Activated naive CD4-positive, alpha-beta T cell treated with anti-CD3 and anti-CD28 coated beads, Interleukin-2, amount 50 U/mL, for 24 hours (primary cell): ENCODE measurements around the gene TRRAP.
"Not testable (repeated sequence)": the region's sequence is repeated elsewhere in the genome, so short reads cannot be mapped to it uniquely, and the experiment has no call there.

ENCODE experiments used
- H3K27ac Mint-ChIP-seq: one replicate; pipeline ENCODE4 v1.8.0; 2021; ENCODE audit warnings: mild to moderate bottlenecking, mixed read lengths
- H3K27me3 Mint-ChIP-seq: one replicate; pipeline ENCODE4 v1.8.0; 2021; ENCODE audit warnings: mixed read lengths
- H3K36me3 Mint-ChIP-seq: one replicate; pipeline ENCODE4 v1.8.0; 2021; ENCODE audit warnings: mixed read lengths
- H3K4me1 Mint-ChIP-seq: one replicate; pipeline ENCODE4 v1.8.0; 2021; ENCODE audit warnings: mixed read lengths
- H3K4me3 Mint-ChIP-seq: one replicate; pipeline ENCODE4 v1.8.0; 2021; ENCODE audit warnings: mild to moderate bottlenecking, mixed read lengths
- H3K9me3 Mint-ChIP-seq: one replicate; pipeline ENCODE4 v1.8.0; 2021; ENCODE audit warnings: mixed read lengths

The TRRAP gene

DNA sequence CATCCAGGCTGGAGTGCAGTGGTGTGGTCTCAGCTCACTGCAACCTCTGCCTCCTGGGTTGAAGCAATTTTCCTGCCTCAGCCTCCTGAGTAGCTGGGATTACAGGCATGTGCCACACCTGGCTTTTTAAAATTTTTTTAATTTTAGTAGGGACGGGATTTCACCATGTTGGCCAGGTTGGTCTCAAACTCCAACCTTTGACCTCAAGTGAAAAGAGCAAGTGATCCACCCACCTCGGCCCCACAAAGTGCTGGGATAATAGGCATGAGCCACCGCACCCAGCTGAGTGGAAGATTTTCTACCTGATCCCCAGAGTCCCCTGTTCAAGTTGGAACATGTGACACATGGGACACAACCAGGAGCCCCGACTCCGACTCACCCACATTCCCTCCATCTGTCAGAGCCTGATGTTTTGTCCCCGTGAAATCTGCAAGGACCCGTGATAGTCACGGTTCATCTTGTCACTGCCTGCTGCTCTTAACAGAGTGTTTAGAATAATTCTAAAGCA, 161.1 kb downstream of the TRRAP start:
- Mint-ChIP-seq H3K4me3 (no peak overlapping the region), H3K4me1 (no peaks in the 10 kb centered on the region), H3K27ac (no peak overlapping the region), H3K27me3 (no peaks in the 10 kb centered on the region), H3K36me3 (peaks cover 23% of the 10 kb centered on the region), H3K9me3 (no peaks in the 10 kb centered on the region)

DNA sequence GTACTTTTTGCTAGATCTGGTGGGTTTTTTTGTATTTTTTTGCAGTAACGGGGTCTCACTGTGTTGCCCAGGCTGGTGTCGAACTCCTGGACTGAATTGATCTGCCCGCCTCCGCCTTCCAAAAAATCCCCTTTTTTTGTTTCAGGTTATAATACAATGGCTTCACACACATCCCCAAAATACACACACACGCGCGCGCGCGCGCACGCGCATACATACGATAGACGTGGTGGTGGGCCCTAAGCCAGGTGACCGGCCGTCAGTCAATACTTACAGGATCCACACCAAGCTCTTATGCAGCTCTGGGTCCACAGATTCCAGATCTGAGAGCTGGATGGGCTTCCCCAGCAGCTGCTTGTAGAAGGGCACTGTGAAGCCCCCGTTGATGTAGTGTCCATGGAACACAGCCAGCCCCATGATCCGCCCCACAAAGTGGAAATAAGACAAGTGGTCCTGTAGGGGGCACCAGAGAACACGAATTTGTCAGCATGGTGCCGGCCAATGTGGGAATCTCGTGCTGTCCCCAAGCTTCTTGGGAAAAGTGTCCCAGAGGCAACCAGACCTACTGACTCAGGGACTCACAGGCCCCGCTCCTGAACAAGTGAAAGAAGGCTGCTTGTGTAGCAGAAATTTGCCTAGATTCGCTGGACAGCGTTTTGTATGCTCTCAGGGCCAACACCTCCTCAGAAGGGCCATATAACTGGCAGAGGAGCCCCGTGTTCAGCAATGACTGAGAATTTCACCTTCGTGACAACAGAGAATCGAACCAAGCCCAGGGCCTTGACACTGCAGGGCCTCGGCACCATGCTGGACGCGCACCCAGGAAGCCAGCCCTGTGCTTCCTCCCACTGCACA, 162.0 kb downstream of the TRRAP start:
- peaks cover 22% of the 10 kb centered on the region for H3K36me3 Mint-ChIP-seq
- H3K9me3 Mint-ChIP-seq: no peaks in the 10 kb centered on the region
- H3K4me3 Mint-ChIP-seq: no peak overlapping the region
- H3K4me1 Mint-ChIP-seq: no peaks in the 10 kb centered on the region
- H3K27ac Mint-ChIP-seq: peak overlapping the region; percentile 1
- no peaks in the 10 kb centered on the region for H3K27me3 Mint-ChIP-seq

DNA sequence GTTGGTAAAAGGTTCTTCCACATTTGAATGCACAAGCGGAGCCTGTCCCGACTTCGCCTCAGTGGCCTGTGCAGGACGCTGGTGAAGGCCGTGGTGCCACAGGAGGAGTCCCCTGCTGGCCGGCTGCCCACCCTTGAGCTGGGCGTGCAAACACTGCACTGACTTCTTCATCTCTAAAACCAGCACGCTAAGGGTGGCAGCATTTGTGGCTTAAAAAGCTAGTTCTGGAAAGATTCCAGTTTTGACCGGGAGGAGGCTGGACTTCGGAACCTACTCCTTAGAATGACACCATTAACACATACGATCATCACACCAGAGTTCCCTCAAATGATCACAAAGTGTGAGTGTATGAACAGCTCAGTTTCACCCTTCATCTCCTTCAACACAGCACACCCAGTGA, 163.2 kb downstream of the TRRAP start:
- H3K9me3 Mint-ChIP-seq: no peaks in the 10 kb centered on the region
- H3K27ac Mint-ChIP-seq: peak overlapping the region; percentile 74
- no peaks in the 10 kb centered on the region for H3K4me1 Mint-ChIP-seq
- no peaks in the 10 kb centered on the region for H3K27me3 Mint-ChIP-seq
- H3K4me3 Mint-ChIP-seq: no peak overlapping the region
- peaks cover 23% of the 10 kb centered on the region for H3K36me3 Mint-ChIP-seq

GRCh38 chr7:99042957-99043356, 164.6 kb downstream of the TRRAP start:
- Mint-ChIP-seq H3K36me3 (peaks cover 19% of the 10 kb centered on the region), H3K9me3 (no peaks in the 10 kb centered on the region), H3K27ac (no peak overlapping the region), H3K4me3 (no peak overlapping the region), H3K4me1 (no peaks in the 10 kb centered on the region), H3K27me3 (no peaks in the 10 kb centered on the region)

DNA sequence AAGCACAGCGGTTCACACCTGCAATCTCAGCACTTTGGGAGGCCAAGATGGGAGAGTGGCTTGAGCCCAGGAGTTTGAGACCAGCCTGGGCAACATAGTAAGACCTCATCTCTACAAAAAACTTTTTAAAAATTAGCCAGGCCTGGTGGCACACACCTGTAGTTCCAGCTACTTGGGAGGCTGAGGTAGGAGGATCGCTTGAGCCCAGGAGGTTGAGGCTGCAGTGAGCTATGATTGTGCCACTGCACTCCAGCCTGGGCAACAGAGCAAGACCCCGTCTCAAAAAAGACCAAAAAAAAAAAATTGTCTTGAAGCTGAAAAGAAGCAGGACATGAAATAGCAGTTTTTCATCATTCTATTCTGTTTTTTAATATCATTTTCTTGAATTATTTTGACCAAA, 166.5 kb downstream of the TRRAP start:
- not testable (repeated sequence) for H3K4me1 Mint-ChIP-seq, H3K4me3 Mint-ChIP-seq, H3K9me3 Mint-ChIP-seq, H3K27me3 Mint-ChIP-seq, H3K27ac Mint-ChIP-seq
- H3K36me3 Mint-ChIP-seq: peaks cover 22% of the 10 kb centered on the region

DNA sequence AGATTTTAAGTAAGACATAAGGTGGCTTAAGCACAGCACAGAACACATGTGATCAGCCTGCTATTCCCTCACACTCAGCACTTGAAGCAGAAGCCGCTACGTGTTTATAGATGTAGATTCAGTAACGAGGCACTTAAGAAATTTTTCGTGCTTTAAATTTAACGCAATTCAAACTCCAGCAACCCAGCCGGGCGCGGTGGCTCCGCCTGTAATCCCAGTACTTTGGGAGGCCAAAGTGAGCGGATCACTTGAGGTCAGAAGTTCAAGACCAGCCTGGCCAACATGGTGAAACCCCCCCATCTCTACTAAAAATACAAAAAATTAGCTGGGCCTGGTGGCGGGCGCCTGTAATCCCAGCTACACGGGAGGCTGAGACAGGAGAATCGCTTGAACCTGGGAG, 167.9 kb downstream of the TRRAP start:
- H3K4me3 Mint-ChIP-seq, H3K4me1 Mint-ChIP-seq, H3K27ac Mint-ChIP-seq, H3K9me3 Mint-ChIP-seq, H3K27me3 Mint-ChIP-seq: not testable (repeated sequence)
- H3K36me3 Mint-ChIP-seq: peaks cover 17% of the 10 kb centered on the region

GRCh38 chr7:99046722-99047121, 168.4 kb downstream of the TRRAP start:
- H3K4me1 Mint-ChIP-seq: peaks cover 12% of the 10 kb centered on the region
- no peaks in the 10 kb centered on the region for H3K27me3 Mint-ChIP-seq
- no peaks in the 10 kb centered on the region for H3K9me3 Mint-ChIP-seq
- no peak overlapping the region for H3K27ac Mint-ChIP-seq
- H3K36me3 Mint-ChIP-seq: peaks cover 20% of the 10 kb centered on the region
- H3K4me3 Mint-ChIP-seq: no peak overlapping the region

GRCh38 chr7:99047526-99048077, 169.3 kb downstream of the TRRAP start:
- H3K4me1 Mint-ChIP-seq: peaks cover 12% of the 10 kb centered on the region
- no peaks in the 10 kb centered on the region for H3K9me3 Mint-ChIP-seq
- H3K4me3 Mint-ChIP-seq: no peak overlapping the region
- H3K36me3 Mint-ChIP-seq: peaks cover 20% of the 10 kb centered on the region
- H3K27ac Mint-ChIP-seq: peak overlapping the region; percentile 24
- H3K27me3 Mint-ChIP-seq: no peaks in the 10 kb centered on the region

GRCh38 chr7:99050971-99051370, 172.6 kb downstream of the TRRAP start:
- Mint-ChIP-seq H3K4me3 (no peak overlapping the region), H3K27ac (peak overlapping the region; percentile 90), H3K36me3 (peaks cover 11% of the 10 kb centered on the region), H3K9me3 (no peaks in the 10 kb centered on the region), H3K27me3 (no peaks in the 10 kb centered on the region), H3K4me1 (peaks cover 12% of the 10 kb centered on the region)

- H3K4me3 Mint-ChIP-seq: no peak overlapping the region
- H3K27ac Mint-ChIP-seq: no peak overlapping the region
- H3K9me3 Mint-ChIP-seq: no peaks in the 10 kb centered on the region
- peaks cover 12% of the 10 kb centered on the region for H3K4me1 Mint-ChIP-seq
- peaks cover 5% of the 10 kb centered on the region for H3K36me3 Mint-ChIP-seq
- no peaks in the 10 kb centered on the region for H3K27me3 Mint-ChIP-seq
Observed at GRCh38 chr7:99054781-99055180, 176.4 kb downstream of the TRRAP start.

GRCh38 chr7:99061001-99061776, 182.9 kb downstream of the TRRAP start:
- no peaks in the 10 kb centered on the region for H3K9me3 Mint-ChIP-seq

More at GRCh38 chr7:99061001-99061776, 182.9 kb downstream of the TRRAP start:
- no peak overlapping the region for H3K4me3 Mint-ChIP-seq
- peaks cover 6% of the 10 kb centered on the region for H3K36me3 Mint-ChIP-seq
- no peak overlapping the region for H3K27ac Mint-ChIP-seq
- no peaks in the 10 kb centered on the region for H3K27me3 Mint-ChIP-seq
- H3K4me1 Mint-ChIP-seq: peaks cover 29% of the 10 kb centered on the region
